22Rv1 (cell line): ENCODE results near the gene AGAP1.

Source experiments
- CTCF ChIP-seq: fragments of 450-650 bp; IDR thresholded peaks from 2 replicates; pipeline ENCODE4 v1.5.1; 2017; ENCODE audit warnings: mild to moderate bottlenecking
- ZFX ChIP-seq: fragments of 450-650 bp; IDR thresholded peaks from 2 replicates; pipeline ENCODE4 v1.6.1; 2017; ENCODE audit warnings: antibody characterized with exemption, borderline replicate concordance

DNA sequence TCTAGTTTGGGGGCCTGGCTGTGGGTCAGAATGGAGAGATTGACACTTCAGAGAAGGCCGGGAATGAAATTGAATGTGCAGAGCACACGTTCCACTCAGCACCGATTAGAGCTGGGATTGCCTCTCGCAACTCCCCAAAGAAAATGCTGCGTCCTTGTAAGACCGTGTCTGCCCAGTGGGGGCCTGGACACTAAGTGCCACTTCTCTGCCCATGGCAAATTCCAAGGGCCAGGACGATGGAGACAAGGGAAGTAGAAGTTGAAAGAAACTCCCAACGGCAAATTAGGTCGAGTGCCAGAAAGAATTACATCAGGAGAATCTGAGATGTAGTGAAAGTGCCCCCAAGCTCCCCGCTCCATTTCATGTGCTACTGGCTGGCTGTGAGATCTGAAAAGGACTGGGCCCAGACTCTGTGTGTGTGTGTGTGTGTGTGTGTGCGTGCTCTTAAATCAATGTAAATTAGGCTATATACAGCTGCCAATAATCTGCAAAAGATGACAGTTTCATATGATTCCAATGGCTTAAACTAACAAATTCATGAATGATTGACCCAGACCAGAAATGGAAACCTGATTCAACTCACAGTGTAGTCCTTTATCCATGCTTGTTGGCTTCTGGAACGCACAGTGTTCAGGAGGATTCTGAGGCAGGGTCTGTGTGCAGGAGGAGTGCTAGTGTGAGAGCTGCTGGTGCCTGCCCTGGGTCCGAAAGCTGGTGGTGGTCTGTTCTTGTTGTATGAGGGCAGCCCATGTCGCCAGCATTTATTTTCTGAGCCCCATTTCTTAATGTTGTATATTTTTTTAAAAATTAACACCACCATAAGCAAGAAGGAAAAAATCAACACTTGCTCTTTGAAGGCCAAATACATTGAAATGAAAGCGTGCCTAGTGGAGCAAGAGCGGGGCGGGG, 234.3 kb downstream of the AGAP1 start:
- no peak for TF ChIP-seq CTCF
- TF ChIP-seq ZFX, result no peak
